Measurements from ENCODE around the gene GUCY1A2. TPM values are rescaled to one million over a fixed set of nuclear protein-coding genes. Genes with fewer than 3 reads are reported as not detected.

Gene GUCY1A2
- total and polyA plus RNA-seq, 12 donors: 1.3 to 26.3 (median 12.0) TPM

DNA sequence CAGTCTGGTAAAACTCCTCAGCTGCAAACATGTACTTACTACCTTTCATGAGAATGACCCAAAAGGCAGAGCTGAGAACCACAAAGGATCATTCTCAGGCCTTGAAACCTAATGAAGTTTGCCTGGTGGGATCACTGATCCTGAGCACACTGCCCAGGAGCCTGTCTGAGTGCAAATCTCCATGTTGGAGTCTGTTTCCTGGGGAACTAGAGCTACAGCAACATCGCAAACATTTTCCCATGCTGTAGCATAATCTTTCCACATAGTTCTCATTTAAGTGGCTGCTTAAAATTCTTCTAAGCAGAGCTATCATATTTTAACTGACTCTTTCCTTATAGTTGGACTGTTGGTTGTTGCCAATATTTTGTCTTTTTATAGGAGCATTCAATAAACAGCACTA is 58.5 kb downstream of the GUCY1A2 start:
- Histone ChIP-seq H3K27me3 (no peaks in the 10 kb centered on the region), H3K9me3 (replicated peaks in 1 of 3) (no peaks in the 10 kb centered on the region), H3K27ac (no peak overlapping the region), H3K36me3 (replicated peaks in 1 of 2) (no peaks in the 10 kb centered on the region), H3K4me1 (replicated peaks in 1 of 2) (peaks cover 8 to 18% of the 10 kb centered on the region in 2 donors), H3K4me3 (no peak overlapping the region)
- WGBS, 4 donors: 81 to 91% (median 89%) methylated on average over 1 of the region's 1 CpG
- no peak for DNase-seq
- TF ChIP-seq CTCF (IDR thresholded peaks at IDR 0.05) (no peak), POLR2A (IDR thresholded peaks at IDR 0.05) (no peak)
- intact Hi-C loops (cut with DNase I): no loop called here

DNA sequence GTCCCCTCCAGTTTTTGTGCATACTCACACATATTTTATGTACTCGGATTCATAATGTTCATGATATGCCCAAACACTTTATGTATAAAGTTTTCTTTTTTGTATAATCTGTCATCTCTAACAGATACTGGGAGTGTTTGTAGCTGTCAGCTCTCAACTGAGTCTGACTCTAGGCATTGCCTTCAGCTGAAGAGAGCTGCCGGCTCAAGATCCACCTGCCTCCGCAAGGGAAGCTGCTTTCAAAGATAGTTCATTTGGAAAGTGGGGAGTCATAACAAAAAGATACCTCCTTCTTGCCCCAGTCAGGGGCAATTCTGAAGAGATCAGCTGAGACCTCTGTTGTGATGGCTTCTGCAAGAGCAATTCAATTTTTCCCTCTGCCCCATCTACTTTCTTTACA is 58.9 kb downstream of the GUCY1A2 start:
- Histone ChIP-seq H3K9me3 (replicated peaks in 1 of 3) (no peaks in the 10 kb centered on the region), H3K4me3 (no peak overlapping the region), H3K4me1 (replicated peaks in 1 of 2) (peaks cover 8 to 18% of the 10 kb centered on the region in 2 donors), H3K27ac (no peak overlapping the region), H3K27me3 (no peaks in the 10 kb centered on the region), H3K36me3 (replicated peaks in 1 of 2) (no peaks in the 10 kb centered on the region)
- DNase-seq: no peak
- intact Hi-C loops (cut with DNase I): no loop called here
- 90 to 91% (median 90%) methylated on average over 3 of the region's 3 CpGs for WGBS, 4 donors
- TF ChIP-seq POLR2A (IDR thresholded peaks at IDR 0.05) (no peak), CTCF (IDR thresholded peaks at IDR 0.05) (no peak)

DNA sequence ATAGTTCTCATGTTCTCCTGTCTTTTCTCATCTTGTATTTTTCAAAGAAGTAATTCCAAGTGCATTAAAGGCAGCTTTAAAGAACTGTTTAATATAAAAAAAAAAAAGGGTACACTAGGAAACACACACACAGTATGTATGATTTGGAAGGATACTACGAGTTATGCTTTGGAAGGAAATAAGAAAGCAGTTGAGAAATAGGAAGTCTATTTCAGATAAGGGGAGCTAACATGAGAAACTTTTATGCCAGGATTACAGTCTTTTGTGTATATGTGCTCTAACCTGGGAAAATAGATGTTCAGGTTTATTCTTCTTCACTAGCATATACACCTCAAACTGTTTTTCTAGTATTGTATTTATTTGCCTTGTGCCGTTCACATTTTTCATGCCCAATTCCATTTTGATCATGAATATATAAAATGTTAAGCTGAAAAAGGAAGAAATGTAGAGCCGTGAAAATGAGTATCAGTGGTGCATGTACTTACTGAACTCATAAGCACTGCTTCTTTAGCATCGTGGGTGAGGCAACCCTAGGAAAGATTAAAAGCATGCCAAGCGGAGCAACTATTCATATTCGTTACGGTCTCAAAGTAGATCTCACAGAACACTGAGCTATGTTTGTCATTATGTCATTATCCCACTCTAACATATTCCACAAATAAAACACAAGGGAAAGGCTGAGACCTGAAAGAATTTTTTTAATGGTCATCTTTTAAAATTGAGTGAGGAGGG is 59.6 kb downstream of the GUCY1A2 start:
- Histone ChIP-seq H3K27me3 (no peaks in the 10 kb centered on the region), H3K36me3 (replicated peaks in 1 of 2) (no peaks in the 10 kb centered on the region), H3K27ac (no peak overlapping the region), H3K9me3 (replicated peaks in 1 of 3) (no peaks in the 10 kb centered on the region), H3K4me3 (no peak overlapping the region), H3K4me1 (replicated peaks in 1 of 2) (peaks cover 8 to 18% of the 10 kb centered on the region in 2 donors)
- TF ChIP-seq POLR2A (IDR thresholded peaks at IDR 0.05) (no peak), CTCF (IDR thresholded peaks at IDR 0.05) (no peak)
- DNase-seq: no peak
- intact Hi-C loops (cut with DNase I): no loop called here
- 58 to 66% (median 62%) methylated on average over 7 of the region's 7 CpGs for WGBS, 4 donors

DNA sequence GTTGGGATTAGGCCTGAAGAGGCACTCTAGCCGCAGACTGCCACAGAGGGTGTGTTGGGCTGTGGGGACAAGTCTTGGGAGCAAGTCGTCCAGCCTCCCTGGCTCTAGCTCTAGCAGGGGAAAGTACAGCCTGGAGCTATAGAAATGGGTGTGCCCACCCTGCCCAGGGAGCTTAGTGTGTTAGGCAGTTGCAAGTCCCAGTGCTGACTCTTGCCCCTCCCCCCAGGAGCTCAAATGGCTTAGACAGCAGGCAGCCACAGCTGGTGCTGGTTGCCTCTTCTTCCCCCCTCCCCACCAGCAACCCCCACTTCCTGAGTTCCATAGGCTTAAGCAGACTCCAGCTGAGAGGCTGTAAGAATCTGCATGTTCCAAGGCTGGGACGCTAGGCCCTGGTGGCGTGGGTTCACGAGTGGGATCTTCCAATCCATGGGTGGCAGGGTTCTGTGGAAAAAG is 61.2 kb downstream of the GUCY1A2 start:
- H3K4me1 ChIP-seq (replicated peaks in 1 of 2): peaks cover 8 to 18% of the 10 kb centered on the region in 2 donors
- TF ChIP-seq CTCF (IDR thresholded peaks at IDR 0.05) (no peak), POLR2A (IDR thresholded peaks at IDR 0.05) (no peak)
- 86 to 100% (median 95%) methylated on average over 3 to 5 of the region's 5 CpGs for WGBS, 4 donors
- no peaks in the 10 kb centered on the region for H3K9me3 ChIP-seq (replicated peaks in 1 of 3)
- intact Hi-C loops (cut with DNase I): no loop called here
- H3K4me3 ChIP-seq: no peak overlapping the region
- no peaks in the 10 kb centered on the region for H3K27me3 ChIP-seq
- DNase-seq: no peak
- no peak overlapping the region for H3K27ac ChIP-seq
- no peaks in the 10 kb centered on the region for H3K36me3 ChIP-seq (replicated peaks in 1 of 2)
